Skeletal muscle tissue (tissue), 4 donors: ENCODE measurements around the gene AJAP1. TPM values are rescaled to one million over a fixed set of nuclear protein-coding genes. Genes with fewer than 3 reads are reported as not detected.

ENCODE experiments used
- H3K27ac ChIP-seq: one replicate; pipeline ENCODE4 v1.7.0; 2013; ENCODE audit warnings: mild to moderate bottlenecking, low read depth, low read length, inconsistent platforms
- H3K27me3 ChIP-seq, 3 donors: one replicate each; pipeline ENCODE4 v1.7.0; 2013; ENCODE audit warnings: low read length in 3 of 3; ENCODE audit not compliant: control insufficient read depth in 3 of 3, insufficient read depth in 3 of 3
- H3K36me3 ChIP-seq, 3 donors: one replicate each; pipeline ENCODE4 v1.7.0; 2013; ENCODE audit warnings: low read length in 3 of 3; ENCODE audit not compliant: control insufficient read depth in 3 of 3, insufficient read depth in 3 of 3
- H3K4me1 ChIP-seq, 3 donors: one replicate each; pipeline ENCODE4 v1.7.0; 2013; ENCODE audit warnings: low read length in 3 of 3, mild to moderate bottlenecking in 3 of 3; ENCODE audit not compliant: control insufficient read depth in 3 of 3, insufficient read depth in 3 of 3
- H3K4me3 ChIP-seq, 3 donors: one replicate each; pipeline ENCODE4 v1.7.0; 2013; ENCODE audit warnings: low read length in 3 of 3
- H3K9ac ChIP-seq, 3 donors: one replicate each; pipeline ENCODE4 v1.7.0; 2013; ENCODE audit warnings: low read length in 3 of 3, mild to moderate bottlenecking in 3 of 3, moderate library complexity in 2 of 3, low read depth in 1 of 3
- H3K9me3 ChIP-seq, 3 donors: one replicate each; pipeline ENCODE4 v1.7.0; 2013; ENCODE audit warnings: low read length in 3 of 3; ENCODE audit not compliant: control insufficient read depth in 3 of 3
- total RNA-seq: library from RNA; depleted of rRNA; stranded (reverse); fragments of >200 nt; gene quantifications from one replicate; pipeline ENCODE4 v1.2.3, GENCODE V29; 2014
- donor health status: Osteomylitis.

AJAP1 gene
- total RNA-seq, 1 donor from 2014 or later = 0.52 TPM

DNA sequence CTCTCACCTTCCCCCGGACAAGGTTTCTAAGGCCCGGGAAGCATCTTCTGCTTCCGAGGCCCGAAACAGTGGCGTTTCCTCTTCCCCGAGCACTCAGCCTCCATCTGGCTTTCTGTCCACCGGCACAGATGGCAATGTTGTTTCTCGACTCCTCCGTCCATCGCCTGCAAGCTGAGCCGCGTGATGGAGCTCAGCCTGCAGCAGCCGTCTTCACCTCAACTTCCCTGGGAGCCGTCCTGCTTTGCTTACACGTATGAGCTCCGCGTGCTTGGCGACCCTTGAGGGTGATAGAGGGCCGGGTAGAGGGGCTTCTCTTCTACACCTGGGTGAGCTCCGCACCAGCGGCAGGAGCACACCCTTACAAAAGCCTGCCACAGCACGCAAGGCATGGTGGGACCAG is 80.4 kb downstream of the AJAP1 start:
- no peaks in the 10 kb centered on the region for H3K36me3 ChIP-seq
- H3K27ac ChIP-seq = no peak overlapping the region
- H3K9ac ChIP-seq = no peak overlapping the region
- H3K4me1 ChIP-seq = no peaks in the 10 kb centered on the region
- H3K9me3 ChIP-seq = peaks cover 0 to 2% (median 0%) of the 10 kb centered on the region in 3 donors
- no peak overlapping the region for H3K4me3 ChIP-seq
- H3K27me3 ChIP-seq = peaks cover 3 to 38% (median 13%) of the 10 kb centered on the region in 3 donors

DNA sequence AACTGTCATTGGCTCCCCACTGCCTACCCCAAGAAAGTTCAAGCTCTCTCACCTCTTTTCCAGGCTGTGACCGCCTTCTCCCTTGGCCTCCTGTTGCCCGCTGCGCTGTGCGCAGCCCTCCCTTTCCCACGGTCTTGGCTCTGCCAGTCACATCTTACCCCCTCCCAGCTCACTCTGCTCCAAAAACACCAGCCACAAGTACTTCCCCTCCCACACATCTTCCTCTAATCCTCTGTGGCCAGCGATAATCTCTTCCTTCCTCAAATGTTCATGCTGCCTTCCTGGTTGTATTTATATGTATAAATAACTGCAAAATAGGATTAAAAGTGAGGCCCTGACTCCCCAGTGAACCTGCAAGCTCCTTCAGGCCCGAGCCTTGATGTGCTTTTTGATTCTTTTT is 81.8 kb downstream of the AJAP1 start:
- Histone ChIP-seq H3K9ac (no peak overlapping the region), H3K27ac (no peak overlapping the region), H3K4me1 (no peaks in the 10 kb centered on the region), H3K36me3 (no peaks in the 10 kb centered on the region), H3K4me3 (no peak overlapping the region), H3K9me3 (peaks cover 0 to 2% (median 0%) of the 10 kb centered on the region in 3 donors), H3K27me3 (peaks cover 3 to 35% (median 13%) of the 10 kb centered on the region in 3 donors)

DNA sequence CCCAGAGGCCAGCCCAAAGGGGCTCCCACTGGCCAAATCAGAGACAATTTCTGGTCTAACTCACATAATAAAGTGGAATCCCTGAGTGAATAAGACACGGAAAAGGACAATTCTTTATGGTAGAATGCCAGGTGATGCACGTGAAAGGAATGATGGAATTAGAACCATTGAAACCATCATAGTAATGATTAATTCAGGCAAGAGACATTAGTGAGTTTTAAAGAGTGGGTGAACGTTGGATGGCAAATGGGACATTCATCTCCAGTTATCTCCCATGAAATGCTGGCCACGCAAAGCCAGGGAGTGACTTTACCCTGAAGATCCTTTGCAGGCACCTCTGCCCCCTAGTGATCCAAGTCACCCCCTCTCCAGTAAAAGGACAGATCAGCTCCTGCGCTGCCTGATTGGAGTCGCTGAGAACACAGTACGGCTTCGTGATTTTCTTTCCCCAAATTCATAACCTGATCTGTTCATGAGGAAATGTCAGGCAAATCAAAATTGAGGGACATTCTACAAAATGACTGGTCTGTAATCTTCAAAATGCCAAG is 87.5 kb downstream of the AJAP1 start:
- Histone ChIP-seq H3K4me3 (no peak overlapping the region), H3K27me3 (peaks cover 3 to 14% (median 5%) of the 10 kb centered on the region in 3 donors), H3K4me1 (no peaks in the 10 kb centered on the region), H3K9ac (no peak overlapping the region), H3K36me3 (no peaks in the 10 kb centered on the region), H3K9me3 (peaks cover 0 to 2% (median 0%) of the 10 kb centered on the region in 3 donors), H3K27ac (no peak overlapping the region)

DNA sequence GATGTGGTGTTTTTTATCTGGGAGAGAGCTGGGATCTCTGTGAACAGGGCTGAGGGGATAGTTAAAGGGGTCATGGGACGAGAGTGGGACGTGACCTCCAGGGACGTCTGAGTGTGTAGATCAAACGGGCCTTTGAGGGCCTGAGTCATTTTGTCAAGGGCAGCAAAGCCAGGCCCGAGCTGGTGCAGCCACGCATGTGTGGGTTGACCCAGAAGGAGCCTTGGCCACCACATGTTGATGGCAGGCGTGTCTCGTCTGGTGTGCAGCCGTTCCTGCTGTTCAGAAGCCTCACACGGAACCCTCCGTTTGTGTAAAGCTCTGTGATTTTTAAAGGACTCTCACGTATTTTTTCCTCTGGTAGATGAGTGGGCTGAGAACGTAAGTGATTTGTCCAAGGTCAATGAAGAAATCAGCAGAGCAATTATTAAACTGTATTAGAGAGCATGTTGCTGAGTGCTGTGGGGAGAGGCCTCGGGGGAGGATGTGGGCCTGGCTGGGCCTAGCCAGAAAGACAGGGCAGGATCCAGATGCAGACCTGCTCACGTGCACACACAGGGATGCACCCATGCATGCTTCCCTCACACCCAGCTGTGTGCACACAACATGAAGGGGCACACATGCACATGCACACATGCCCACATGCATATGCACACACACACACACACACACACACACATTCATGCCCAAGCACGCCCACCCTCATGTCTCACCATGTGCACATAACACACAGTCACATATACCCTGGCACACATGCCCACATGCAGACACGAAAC is 89.8 kb downstream of the AJAP1 start:
- no peaks in the 10 kb centered on the region for H3K36me3 ChIP-seq
- H3K27ac ChIP-seq = no peak overlapping the region
- no peaks in the 10 kb centered on the region for H3K4me1 ChIP-seq
- H3K4me3 ChIP-seq = no peak overlapping the region
- no peak overlapping the region for H3K9ac ChIP-seq
- H3K9me3 ChIP-seq = peaks cover 0 to 1% (median 0%) of the 10 kb centered on the region in 3 donors
- H3K27me3 ChIP-seq = peaks cover 0 to 5% (median 3%) of the 10 kb centered on the region in 3 donors

DNA sequence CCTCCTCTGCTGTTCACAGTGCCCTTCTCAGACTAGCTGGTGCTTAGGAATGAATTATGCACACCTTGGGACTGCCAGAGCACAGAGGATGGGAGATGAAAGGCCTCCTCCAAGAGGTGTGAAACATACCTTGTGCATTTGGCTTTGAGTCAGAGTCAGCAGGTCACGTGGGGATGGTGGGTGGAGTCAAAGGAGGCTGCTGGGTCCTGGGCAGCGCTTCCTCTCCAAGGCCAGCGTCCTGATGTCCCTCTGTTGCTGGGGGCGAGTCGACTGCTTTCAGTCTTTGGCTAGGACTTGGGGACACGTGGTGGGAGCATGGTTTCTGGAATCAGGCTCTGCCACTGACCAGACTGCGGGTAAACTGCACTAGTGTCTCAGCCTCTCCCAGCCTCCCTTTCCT is 91.2 kb downstream of the AJAP1 start:
- H3K27ac ChIP-seq = no peak overlapping the region
- H3K27me3 ChIP-seq = peaks cover 2 to 12% (median 4%) of the 10 kb centered on the region in 3 donors
- H3K9ac ChIP-seq = no peak overlapping the region
- no peaks in the 10 kb centered on the region for H3K36me3 ChIP-seq
- peaks cover 0 to 2% (median 0%) of the 10 kb centered on the region in 3 donors for H3K9me3 ChIP-seq
- H3K4me3 ChIP-seq = no peak overlapping the region
- no peaks in the 10 kb centered on the region for H3K4me1 ChIP-seq

DNA sequence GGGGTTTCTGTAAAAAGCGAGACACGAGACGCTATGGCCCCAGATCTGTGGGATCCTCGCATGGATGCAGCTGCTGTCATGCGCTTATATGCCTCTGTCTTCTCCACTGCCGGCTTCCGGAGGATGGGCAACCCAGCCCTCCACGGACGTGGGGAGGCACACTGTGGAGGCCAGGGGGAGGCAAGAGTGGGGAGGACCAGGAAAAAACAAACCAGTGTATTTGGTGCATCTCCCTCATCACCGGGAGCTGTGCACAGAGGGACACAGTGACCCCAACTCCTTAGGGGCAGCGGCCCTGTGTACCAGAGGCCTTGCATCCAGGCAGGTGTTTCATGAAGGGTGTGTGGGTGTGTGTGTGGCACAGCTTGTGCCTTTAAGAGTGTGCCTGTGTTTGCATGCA is 95.0 kb downstream of the AJAP1 start:
- Histone ChIP-seq H3K27me3 (peaks cover 2 to 15% (median 4%) of the 10 kb centered on the region in 3 donors), H3K4me1 (no peaks in the 10 kb centered on the region), H3K27ac (no peak overlapping the region), H3K9me3 (peaks cover 0 to 5% (median 3%) of the 10 kb centered on the region in 3 donors), H3K36me3 (no peaks in the 10 kb centered on the region), H3K4me3 (no peak overlapping the region), H3K9ac (no peak overlapping the region)

DNA sequence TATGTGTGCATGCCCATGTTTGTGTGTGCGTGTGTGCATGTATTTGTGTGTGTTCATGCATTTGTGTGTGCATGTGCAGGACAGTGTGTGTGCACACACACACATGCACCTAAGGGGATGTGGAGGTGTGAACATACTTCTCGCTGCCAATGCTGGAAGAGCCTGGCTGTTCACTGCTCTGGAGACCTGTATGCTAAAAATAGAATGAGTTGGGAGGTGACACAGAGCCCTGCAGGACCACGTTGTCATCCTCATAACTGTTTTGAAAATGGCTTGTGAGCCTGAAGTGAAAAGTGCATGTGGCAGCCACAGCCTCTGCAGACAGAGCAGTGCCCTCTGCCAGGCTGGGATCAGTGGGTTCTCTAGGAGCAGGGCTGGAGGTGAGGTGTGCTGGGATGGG is 95.8 kb downstream of the AJAP1 start:
- Histone ChIP-seq H3K9me3 (peaks cover 0 to 5% (median 3%) of the 10 kb centered on the region in 3 donors), H3K36me3 (no peaks in the 10 kb centered on the region), H3K4me3 (no peak overlapping the region), H3K27me3 (peaks cover 2 to 15% (median 4%) of the 10 kb centered on the region in 3 donors), H3K9ac (no peak overlapping the region), H3K27ac (no peak overlapping the region), H3K4me1 (no peaks in the 10 kb centered on the region)

DNA sequence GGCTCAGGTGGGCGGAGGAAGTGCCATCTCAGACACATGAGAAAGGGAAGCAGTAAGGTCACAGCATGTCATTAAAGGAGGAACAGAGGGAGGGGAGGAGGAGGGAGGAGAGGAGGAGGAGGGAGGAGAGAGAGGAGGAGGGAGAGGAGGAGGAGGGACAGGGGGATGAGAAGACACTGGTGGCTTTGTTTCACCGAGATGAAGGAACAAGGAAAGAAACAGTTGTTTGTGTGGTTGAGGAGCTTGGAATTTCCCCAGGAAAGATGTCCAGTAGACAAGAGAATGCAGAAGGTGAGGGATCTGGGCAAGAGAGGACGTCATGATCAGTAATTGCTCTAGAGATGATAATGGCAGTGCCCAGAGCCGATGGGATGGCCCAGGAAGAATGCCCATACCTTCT is 97.7 kb downstream of the AJAP1 start:
- H3K27ac ChIP-seq = no peak overlapping the region
- no peaks in the 10 kb centered on the region for H3K36me3 ChIP-seq
- no peaks in the 10 kb centered on the region for H3K4me1 ChIP-seq
- no peak overlapping the region for H3K9ac ChIP-seq
- H3K9me3 ChIP-seq = peaks cover 0 to 5% (median 3%) of the 10 kb centered on the region in 3 donors
- H3K4me3 ChIP-seq = no peak overlapping the region
- peaks cover 2 to 15% (median 8%) of the 10 kb centered on the region in 3 donors for H3K27me3 ChIP-seq

DNA sequence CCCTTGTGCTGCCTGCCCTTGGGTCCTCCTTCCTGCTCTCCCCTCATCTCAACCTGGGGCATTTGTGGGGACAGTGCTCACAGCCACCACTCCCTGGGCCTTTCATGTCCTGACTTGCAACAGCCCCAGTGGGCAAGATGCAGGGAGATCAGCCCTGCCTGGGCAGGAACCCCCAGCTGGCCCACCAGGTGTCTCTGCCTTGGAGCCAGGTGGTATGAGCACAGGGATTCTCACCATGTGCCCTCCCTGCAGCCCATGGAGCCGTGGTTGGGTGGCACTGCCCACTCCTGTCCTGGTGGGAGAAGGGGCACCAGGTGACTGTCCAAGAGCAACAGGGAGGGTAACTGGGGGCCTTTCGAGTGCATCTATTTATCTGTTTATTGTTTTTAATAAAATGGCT is 100.4 kb downstream of the AJAP1 start:
- peaks cover 0 to 3% (median 3%) of the 10 kb centered on the region in 3 donors for H3K9me3 ChIP-seq
- H3K36me3 ChIP-seq = no peaks in the 10 kb centered on the region
- H3K27ac ChIP-seq = no peak overlapping the region
- no peak overlapping the region for H3K9ac ChIP-seq
- H3K4me1 ChIP-seq = no peaks in the 10 kb centered on the region
- no peak overlapping the region for H3K4me3 ChIP-seq
- H3K27me3 ChIP-seq = peaks cover 2 to 14% (median 12%) of the 10 kb centered on the region in 3 donors

DNA sequence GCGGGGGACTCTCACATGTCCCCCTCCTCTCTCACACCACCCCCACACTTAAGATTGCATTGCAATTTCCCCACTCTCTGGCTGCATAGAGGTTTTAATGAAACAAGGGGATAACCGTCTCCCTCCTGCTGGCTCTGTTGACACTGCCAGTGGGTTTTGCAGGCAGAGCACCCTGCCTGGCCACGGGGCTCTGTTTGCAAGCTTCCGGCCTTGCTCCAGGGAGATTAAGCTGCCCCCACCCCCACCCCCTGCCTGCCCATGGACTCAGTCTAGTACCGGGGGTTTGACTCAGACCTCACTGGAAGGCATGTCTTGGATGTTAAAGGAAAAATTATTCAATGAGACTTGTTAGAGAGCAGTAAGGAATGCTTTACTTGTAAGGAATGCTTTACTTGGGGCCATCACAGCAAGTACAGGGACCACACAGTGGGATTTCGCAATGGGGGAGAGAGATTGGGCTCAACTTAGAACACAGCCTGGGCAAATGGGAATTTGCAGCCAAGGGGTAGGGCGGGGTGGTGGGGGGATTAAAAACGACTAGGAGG is 101.0 kb downstream of the AJAP1 start:
- peaks cover 0 to 3% (median 3%) of the 10 kb centered on the region in 3 donors for H3K9me3 ChIP-seq
- H3K4me1 ChIP-seq = no peaks in the 10 kb centered on the region
- H3K27ac ChIP-seq = no peak overlapping the region
- no peak overlapping the region for H3K9ac ChIP-seq
- H3K27me3 ChIP-seq = peaks cover 2 to 12% (median 11%) of the 10 kb centered on the region in 3 donors
- H3K36me3 ChIP-seq = no peaks in the 10 kb centered on the region
- H3K4me3 ChIP-seq = no peak overlapping the region
